COLO829 (cell line): Measurements from ENCODE around the gene SPATA12.

Experiments
- DNase-seq: peaks from one replicate; pipeline ENCODE4 v3.0.0; 2012; ENCODE audit warnings: low spot score

The SPATA12 gene

GRCh38 chr3:57060089-57060821, at the start of gene SPATA12:
SPATA12 (plus strand) TSS chr3:57060664; CDS start chr3:57073695, 13,031 bp downstream.
- DNase-seq, result peak; percentile 99

GRCh38 chr3:57011022-57011421, 49.4 kb upstream of the SPATA12 start:
- DNase-seq, result no peak

- no peak for DNase-seq
Observed at GRCh38 chr3:57012847-57013246, 47.6 kb upstream of the SPATA12 start.

GRCh38 chr3:57015350-57015729, 45.1 kb upstream of the SPATA12 start:
- no peak for DNase-seq

- DNase-seq, result no peak
Observed at GRCh38 chr3:57015912-57016311, 44.6 kb upstream of the SPATA12 start.

GRCh38 chr3:57017459-57017845, 43.0 kb upstream of the SPATA12 start:
- DNase-seq, result peak; percentile 48

GRCh38 chr3:57018246-57018645, 42.2 kb upstream of the SPATA12 start:
- no peak for DNase-seq

GRCh38 chr3:57019057-57019456, 41.4 kb upstream of the SPATA12 start:
- DNase-seq, result no peak

GRCh38 chr3:57025237-57025636, 35.2 kb upstream of the SPATA12 start:
- DNase-seq, result no peak

GRCh38 chr3:57026944-57027343, 33.5 kb upstream of the SPATA12 start:
- DNase-seq, result no peak

GRCh38 chr3:57029383-57029782, 31.1 kb upstream of the SPATA12 start:
- no peak for DNase-seq

GRCh38 chr3:57029924-57030323, 30.5 kb upstream of the SPATA12 start:
- DNase-seq, result no peak

GRCh38 chr3:57030721-57031120, 29.7 kb upstream of the SPATA12 start:
- DNase-seq, result no peak

- DNase-seq, result no peak
Observed at GRCh38 chr3:57031631-57032541, 28.6 kb upstream of the SPATA12 start.

GRCh38 chr3:57036952-57037351, 23.5 kb upstream of the SPATA12 start:
- DNase-seq, result no peak

- DNase-seq, result no peak
Observed at GRCh38 chr3:57038466-57039164, 21.8 kb upstream of the SPATA12 start.

- DNase-seq, result no peak
Observed at GRCh38 chr3:57041674-57042073, 18.8 kb upstream of the SPATA12 start.

- DNase-seq, result no peak
Observed at GRCh38 chr3:57043518-57043917, 16.9 kb upstream of the SPATA12 start.

- no peak for DNase-seq
Observed at GRCh38 chr3:57046101-57046765, 14.2 kb upstream of the SPATA12 start.

- DNase-seq, result peak; percentile 42
Observed at GRCh38 chr3:57048052-57048671, 12.3 kb upstream of the SPATA12 start.

GRCh38 chr3:57048728-57049127, 11.7 kb upstream of the SPATA12 start:
- no peak for DNase-seq

GRCh38 chr3:57052662-57053061, 7.8 kb upstream of the SPATA12 start:
- DNase-seq, result no peak
